GM18505 (cell line): Measurements from ENCODE around the gene LAMTOR4.

Experiments
- ATAC-seq: cut with Tn5 transposase; IDR thresholded peaks from one replicate; pipeline ENCODE4 v1.9.1; 2021; ENCODE audit not compliant: unreplicated experiment
- POLR2A ChIP-seq: IDR thresholded peaks from 4 replicates; pipeline ENCODE4 v1.6.1; 2011; ENCODE audit warnings: borderline replicate concordance; ENCODE audit not compliant: insufficient read depth, insufficient read length; ENCODE audit errors: extremely low read depth

LAMTOR4 gene

GRCh38 chr7:100163871-100164270 is 15.2 kb downstream of the LAMTOR4 start:
- no peak for TF ChIP-seq POLR2A
- ATAC-seq: no peak

GRCh38 chr7:100166317-100166940 is 17.7 kb downstream of the LAMTOR4 start:
- no peak for ATAC-seq
- TF ChIP-seq POLR2A: no peak

DNA sequence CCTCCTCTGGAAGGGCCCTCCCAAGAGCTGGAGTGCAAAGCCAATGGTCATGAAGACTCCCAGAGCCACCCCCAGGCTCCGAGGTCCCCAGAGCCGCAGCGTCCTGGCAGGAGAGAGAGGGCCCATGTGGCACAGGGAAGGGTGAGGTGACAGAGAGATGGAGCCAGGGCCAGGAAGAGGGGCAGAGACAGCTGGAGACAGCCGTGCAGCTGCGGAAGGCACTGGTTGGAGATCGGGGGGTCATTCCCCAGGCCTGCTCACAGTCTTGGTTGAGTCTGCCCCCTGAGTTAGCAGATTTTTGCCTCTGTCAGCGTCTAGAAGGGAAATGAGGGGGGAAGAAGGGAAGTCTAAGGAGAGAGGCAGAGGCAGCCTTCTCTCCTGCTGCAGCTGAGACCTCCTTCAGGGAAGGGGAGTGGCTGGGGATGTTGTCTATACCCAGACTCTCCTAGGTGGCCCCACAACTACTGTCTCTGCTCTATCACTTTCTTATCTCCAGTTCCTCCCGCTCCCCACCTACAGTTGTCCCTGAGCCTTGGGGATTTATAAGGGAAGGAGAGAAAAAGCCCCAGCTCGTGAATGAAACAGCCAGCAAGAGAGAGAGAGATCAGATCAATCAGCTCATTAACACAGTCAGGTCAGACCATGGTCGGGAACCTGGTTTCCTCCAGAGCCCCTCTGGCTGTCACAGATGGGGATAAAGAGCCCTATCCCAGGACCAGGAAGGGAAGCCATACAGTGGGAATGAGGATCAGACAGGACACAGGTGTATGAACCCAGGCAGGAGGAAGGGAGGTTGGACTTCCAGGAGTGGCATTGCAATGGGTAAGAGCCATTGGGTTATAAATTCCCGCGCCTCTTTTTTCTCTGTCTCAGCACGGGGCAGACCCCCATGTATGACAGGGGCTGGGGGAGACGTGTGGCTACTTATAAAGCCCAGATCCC is 18.5 kb downstream of the LAMTOR4 start:
- ATAC-seq: no peak
- TF ChIP-seq POLR2A: no peak

- ATAC-seq: no peak
- no peak for TF ChIP-seq POLR2A
Measured at GRCh38 chr7:100167912-100168323, 19.2 kb downstream of the LAMTOR4 start.

- ATAC-seq: no peak
- TF ChIP-seq POLR2A: no peak
Measured at GRCh38 chr7:100169147-100169850, 20.6 kb downstream of the LAMTOR4 start.

DNA sequence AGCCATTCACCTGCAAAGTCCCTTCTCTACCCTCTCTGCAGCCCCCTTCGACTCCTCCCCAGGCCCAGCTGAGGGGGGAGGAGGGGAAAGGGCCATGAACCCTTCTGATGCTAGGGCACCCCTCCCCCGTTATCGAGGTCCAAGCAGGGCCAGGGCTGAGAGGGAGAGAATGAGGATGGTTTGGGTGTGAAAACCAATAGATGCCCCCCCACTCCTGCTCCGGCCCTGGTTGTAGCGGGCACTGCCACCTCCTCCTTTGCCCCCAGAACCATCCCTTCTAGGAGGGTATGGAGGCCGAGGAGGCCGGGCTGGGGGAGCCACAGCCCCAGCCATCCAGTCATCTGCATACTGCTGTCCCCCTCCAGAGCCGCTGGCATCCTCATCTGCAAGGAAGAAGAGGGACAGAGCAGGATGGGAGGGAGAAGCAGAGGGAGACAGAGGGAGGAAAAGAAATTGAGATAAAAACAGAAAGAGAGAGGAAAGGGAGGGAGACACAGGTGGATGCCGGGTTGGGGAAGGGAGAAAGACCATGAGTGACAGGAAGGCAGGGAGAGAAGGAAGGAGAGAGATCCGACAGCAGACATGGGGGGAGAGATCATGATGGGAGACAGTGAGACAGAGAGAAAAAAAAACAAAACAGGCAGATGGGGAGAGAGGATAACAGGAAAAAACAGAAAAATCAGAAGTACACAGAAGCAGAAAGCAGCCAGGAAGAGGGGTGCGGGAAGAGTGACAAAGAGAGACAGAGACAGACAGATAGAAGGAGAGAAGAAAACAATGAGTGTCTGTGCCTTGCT is 21.6 kb downstream of the LAMTOR4 start:
- no peak for ATAC-seq
- no peak for TF ChIP-seq POLR2A

GRCh38 chr7:100171087-100171681 is 22.5 kb downstream of the LAMTOR4 start:
- TF ChIP-seq POLR2A: no peak

DNA sequence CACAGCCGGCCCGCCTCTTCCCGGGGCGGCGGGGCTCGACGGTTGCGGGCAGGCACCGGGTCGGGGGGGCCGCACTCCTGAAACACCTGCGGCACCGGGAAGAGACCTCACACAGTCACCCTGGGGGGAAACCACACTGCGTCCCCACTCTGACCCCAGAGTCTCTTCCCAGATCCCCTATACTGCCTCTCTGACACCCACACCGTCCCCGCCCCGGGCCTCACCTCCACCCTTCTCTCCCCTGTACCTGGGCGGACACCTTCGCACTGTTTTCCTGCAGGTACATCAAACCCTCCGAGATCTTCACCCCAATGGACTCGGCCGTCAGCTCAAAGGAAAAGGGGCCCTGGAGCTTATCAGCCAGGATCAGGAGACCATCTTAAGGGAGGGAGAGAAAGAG is 23.1 kb downstream of the LAMTOR4 start:
- ATAC-seq: no peak
- TF ChIP-seq POLR2A: no peak

More at GRCh38 chr7:100171087-100171681, 22.5 kb downstream of the LAMTOR4 start:
- no peak for ATAC-seq

DNA sequence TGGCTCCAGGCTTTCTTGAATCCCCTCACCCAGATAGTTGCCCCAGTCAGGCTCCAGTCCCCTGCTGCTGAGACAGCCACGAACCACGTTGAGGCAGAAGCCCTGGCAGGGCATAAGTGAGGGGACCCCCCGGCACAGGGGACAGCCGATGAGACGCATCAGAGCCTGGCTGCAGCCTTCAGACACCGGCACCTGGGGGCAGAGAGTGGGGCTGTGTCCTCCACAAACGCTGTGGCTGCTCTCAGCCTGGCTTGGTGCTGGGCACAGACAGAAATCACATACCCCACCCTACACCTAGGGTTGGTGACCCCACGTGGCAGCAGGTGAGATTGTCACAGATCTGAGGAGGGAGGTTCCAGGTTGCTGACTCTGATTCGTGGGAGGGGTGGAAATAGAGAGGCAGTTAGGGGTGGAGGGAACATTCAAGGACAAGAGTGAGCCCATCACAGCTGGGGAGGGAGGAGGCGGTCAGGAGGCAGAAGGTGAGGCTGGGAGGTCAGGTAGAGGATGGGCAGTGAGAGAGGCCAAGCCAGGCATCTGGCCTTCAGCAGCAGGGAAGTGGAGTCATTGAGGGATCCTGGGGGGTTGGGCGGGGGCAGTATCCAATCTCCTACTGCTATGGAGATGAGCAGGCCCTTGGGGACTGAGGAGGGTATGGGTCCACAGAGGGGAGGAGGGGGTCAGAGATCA is 25.2 kb downstream of the LAMTOR4 start:
- no peak for ATAC-seq
- TF ChIP-seq POLR2A: no peak

GRCh38 chr7:100174582-100174981 is 25.9 kb downstream of the LAMTOR4 start:
- no peak for ATAC-seq
- no peak for TF ChIP-seq POLR2A

DNA sequence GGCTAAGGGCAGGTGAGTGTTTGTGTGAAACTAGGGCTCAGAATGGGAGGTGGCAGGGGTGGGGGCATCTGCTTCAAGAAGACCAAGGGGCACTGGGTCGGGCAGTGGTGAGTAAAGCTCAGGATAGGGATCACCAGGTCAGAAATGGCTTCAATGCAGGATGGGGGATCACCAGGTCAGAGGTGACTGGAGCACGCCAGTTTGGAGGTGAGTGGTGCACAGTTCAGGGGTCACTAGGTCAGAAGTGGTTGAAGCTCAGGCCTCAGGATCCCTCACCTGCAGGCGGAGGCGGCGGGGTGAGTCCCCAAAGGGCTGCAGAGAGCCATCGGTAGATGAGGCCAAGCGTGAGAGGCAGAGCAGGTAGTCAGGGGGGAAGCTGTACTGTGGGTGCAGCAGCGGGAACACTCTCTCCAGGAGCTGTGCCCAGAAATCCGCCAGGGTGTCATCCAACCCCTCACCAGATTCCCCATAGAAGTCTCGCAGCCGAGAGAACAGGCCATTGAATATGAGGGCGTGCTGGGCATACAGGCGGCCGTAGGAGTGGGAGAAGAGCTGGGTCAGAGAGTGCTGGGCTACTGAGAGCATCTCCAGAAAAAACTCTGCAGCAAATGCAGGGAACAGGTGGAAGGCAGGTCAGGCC is 26.7 kb downstream of the LAMTOR4 start:
- ATAC-seq: no peak
- TF ChIP-seq POLR2A: no peak
